Measurements from ENCODE around the gene FYCO1.

The FYCO1 gene

DNA sequence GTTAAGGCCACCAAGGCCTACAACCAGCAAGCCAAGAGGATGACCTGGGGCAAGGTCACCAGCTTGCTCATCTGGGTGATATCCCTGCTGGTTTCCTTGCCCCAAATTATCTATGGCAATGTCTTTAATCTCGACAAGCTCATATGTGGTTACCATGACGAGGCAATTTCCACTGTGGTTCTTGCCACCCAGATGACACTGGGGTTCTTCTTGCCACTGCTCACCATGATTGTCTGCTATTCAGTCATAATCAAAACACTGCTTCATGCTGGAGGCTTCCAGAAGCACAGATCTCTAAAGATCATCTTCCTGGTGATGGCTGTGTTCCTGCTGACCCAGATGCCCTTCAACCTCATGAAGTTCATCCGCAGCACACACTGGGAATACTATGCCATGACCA, 48.7 kb downstream of the FYCO1 start:
- Histone ChIP-seq H2AFZ (ENCODE audit: low read depth, low read length) (no peak overlapping the region), H3K4me1 (ENCODE audit: insufficient read depth, low read length) (peaks cover 54% of the 10 kb centered on the region), H3K9ac (ENCODE audit: low read depth, low read length) (no peak overlapping the region), H3K36me3 (ENCODE audit: insufficient read depth, low read length) (peaks cover 76% of the 10 kb centered on the region), H3K27me3 (ENCODE audit: insufficient read depth, low read length, poor library complexity) (no peaks in the 10 kb centered on the region), H3K4me3 (ENCODE audit: low read depth in 1 of 2, low read length in 2 of 2) (no peak overlapping the region), H3K9me3 (ENCODE audit: insufficient read depth, low read length, severe bottlenecking) (no peaks in the 10 kb centered on the region), H3K27ac (ENCODE audit: low read length) (peak overlapping the region; percentile 66), H4K20me1 (ENCODE audit: insufficient read depth, low read length) (0 out of 2 replicates have a peak, but pooled peaks cover 4% of the 10 kb centered on the region), H3K79me2 (ENCODE audit: insufficient read depth, low read length) (peaks cover 9% of the 10 kb centered on the region; the same call in 1 of the 2 replicates), H3K4me2 (ENCODE audit: insufficient read depth, low read length) (no peak overlapping the region)
- TF ChIP-seq EZH2 (IDR thresholded peaks at IDR 0.05; ENCODE audit: borderline replicate concordance, low read depth, low read length, severe bottlenecking) = no peak
- TF ChIP-seq, protein P1, sequence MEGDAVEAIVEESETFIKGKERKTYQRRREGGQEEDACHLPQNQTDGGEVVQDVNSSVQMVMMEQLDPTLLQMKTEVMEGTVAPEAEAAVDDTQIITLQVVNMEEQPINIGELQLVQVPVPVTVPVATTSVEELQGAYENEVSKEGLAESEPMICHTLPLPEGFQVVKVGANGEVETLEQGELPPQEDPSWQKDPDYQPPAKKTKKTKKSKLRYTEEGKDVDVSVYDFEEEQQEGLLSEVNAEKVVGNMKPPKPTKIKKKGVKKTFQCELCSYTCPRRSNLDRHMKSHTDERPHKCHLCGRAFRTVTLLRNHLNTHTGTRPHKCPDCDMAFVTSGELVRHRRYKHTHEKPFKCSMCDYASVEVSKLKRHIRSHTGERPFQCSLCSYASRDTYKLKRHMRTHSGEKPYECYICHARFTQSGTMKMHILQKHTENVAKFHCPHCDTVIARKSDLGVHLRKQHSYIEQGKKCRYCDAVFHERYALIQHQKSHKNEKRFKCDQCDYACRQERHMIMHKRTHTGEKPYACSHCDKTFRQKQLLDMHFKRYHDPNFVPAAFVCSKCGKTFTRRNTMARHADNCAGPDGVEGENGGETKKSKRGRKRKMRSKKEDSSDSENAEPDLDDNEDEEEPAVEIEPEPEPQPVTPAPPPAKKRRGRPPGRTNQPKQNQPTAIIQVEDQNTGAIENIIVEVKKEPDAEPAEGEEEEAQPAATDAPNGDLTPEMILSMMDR (IDR thresholded peaks at IDR 0.05; ENCODE audit: borderline replicate concordance, extremely low read depth, low read length, poor library complexity, severe bottlenecking) = no peak
- DNase-seq (no peak), ATAC-seq (ENCODE audit: insufficient read depth, low read depth) (no peak)

DNA sequence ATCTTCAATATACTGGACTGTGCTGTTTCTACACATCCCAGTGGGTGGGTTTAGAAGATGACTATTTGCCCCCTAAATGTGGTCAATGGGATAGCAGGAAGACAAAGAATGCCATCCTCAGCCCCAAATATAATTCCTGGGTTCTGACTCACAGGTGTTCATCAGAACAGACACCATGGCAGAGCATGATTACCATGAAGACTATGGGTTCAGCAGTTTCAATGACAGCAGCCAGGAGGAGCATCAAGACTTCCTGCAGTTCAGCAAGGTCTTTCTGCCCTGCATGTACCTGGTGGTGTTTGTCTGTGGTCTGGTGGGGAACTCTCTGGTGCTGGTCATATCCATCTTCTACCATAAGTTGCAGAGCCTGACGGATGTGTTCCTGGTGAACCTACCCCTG, 49.3 kb downstream of the FYCO1 start:
- Histone ChIP-seq H3K4me3 (ENCODE audit: low read depth in 1 of 2, low read length in 2 of 2) (no peak overlapping the region), H3K4me1 (ENCODE audit: insufficient read depth, low read length) (peaks cover 60% of the 10 kb centered on the region), H3K9me3 (ENCODE audit: insufficient read depth, low read length, severe bottlenecking) (no peaks in the 10 kb centered on the region), H4K20me1 (ENCODE audit: insufficient read depth, low read length) (0 out of 2 replicates have a peak, but pooled peaks cover 4% of the 10 kb centered on the region), H3K27ac (ENCODE audit: low read length) (peak overlapping the region; percentile 66), H3K9ac (ENCODE audit: low read depth, low read length) (no peak overlapping the region), H3K79me2 (ENCODE audit: insufficient read depth, low read length) (peaks cover 7% of the 10 kb centered on the region; the same call in 1 of the 2 replicates), H3K4me2 (ENCODE audit: insufficient read depth, low read length) (no peak overlapping the region), H2AFZ (ENCODE audit: low read depth, low read length) (no peak overlapping the region), H3K36me3 (ENCODE audit: insufficient read depth, low read length) (peaks cover 71% of the 10 kb centered on the region), H3K27me3 (ENCODE audit: insufficient read depth, low read length, poor library complexity) (no peaks in the 10 kb centered on the region)
- DNase-seq (no peak), ATAC-seq (ENCODE audit: insufficient read depth, low read depth) (no peak)
- TF ChIP-seq, protein P1 (IDR thresholded peaks at IDR 0.05; ENCODE audit: borderline replicate concordance, extremely low read depth, low read length, poor library complexity, severe bottlenecking) = peak; percentile 39
- TF ChIP-seq EZH2 (IDR thresholded peaks at IDR 0.05; ENCODE audit: borderline replicate concordance, low read depth, low read length, severe bottlenecking) = no peak

DNA sequence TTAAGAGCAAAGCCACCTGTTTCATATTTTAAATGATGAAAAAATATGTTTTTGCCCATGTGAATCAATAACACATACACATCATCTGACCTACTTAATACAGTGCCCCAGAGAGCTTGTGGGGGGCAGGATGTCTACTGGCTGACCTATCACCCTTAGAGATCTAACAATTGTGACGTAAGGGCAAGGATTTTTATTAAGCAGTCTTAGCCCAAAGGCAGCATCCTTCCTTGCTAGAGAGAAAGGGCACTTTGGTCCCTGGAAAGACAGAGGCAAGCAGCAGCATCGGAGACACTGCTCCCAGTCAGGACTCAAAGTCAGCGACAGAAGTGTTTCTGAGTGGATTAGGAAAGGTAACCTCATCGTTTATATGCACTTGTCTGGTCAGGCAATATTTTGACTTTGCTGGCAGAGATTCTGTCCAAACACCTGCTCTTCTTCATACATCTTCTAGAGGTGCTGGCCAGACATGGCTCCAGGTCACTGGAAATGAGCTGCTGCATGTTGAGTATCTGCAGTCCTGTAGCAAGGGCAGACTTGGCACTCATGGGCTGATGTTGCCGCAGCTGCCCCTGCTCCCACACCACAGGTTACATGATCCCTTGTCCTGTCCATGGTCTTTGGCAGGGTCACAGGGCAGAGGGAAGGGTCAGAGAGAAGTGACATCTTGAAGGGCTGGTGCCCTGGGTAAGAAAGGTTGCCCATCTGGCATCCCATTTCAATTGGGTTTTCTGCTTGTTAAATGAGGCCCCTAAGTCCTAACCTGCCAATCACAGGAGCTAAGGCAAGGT, 50.6 kb downstream of the FYCO1 start:
- no peak overlapping the region; the same call in 1 of the 2 replicates for H3K9ac ChIP-seq (ENCODE audit: low read depth, low read length)
- peaks cover 68% of the 10 kb centered on the region for H3K36me3 ChIP-seq (ENCODE audit: insufficient read depth, low read length)
- H4K20me1 ChIP-seq (ENCODE audit: insufficient read depth, low read length) = 0 out of 2 replicates have a peak, but pooled peaks cover 4% of the 10 kb centered on the region
- no peak overlapping the region for H3K4me3 ChIP-seq (ENCODE audit: low read depth in 1 of 2, low read length in 2 of 2)
- no peaks in the 10 kb centered on the region for H3K27me3 ChIP-seq (ENCODE audit: insufficient read depth, low read length, poor library complexity)
- H3K4me2 ChIP-seq (ENCODE audit: insufficient read depth, low read length) = 0 out of 2 replicates have a peak overlapping the region, but pooled peaks have one; percentile 5
- H2AFZ ChIP-seq (ENCODE audit: low read depth, low read length) = no peak overlapping the region
- H3K4me1 ChIP-seq (ENCODE audit: insufficient read depth, low read length) = peaks cover 73% of the 10 kb centered on the region
- no peaks in the 10 kb centered on the region for H3K9me3 ChIP-seq (ENCODE audit: insufficient read depth, low read length, severe bottlenecking)
- H3K27ac ChIP-seq (ENCODE audit: low read length) = peak overlapping the region; percentile 66
- DNase-seq (no peak), ATAC-seq (ENCODE audit: insufficient read depth, low read depth) (no peak)
- H3K79me2 ChIP-seq (ENCODE audit: insufficient read depth, low read length) = peaks cover 14% of the 10 kb centered on the region; the same call in 1 of the 2 replicates
- TF ChIP-seq, protein P1 (IDR thresholded peaks at IDR 0.05; ENCODE audit: borderline replicate concordance, extremely low read depth, low read length, poor library complexity, severe bottlenecking) = no peak
- TF ChIP-seq EZH2 (IDR thresholded peaks at IDR 0.05; ENCODE audit: borderline replicate concordance, low read depth, low read length, severe bottlenecking) = no peak

Measured in DND-41 (cell line).